ENCODE data around the gene ANXA1.

The ANXA1 gene

GRCh38 chr9:73216100-73216499 lies 64.4 kb downstream of the ANXA1 start:
- Histone ChIP-seq H3K9me3 (no peaks in the 10 kb centered on the region), H3K27me3 (no peaks in the 10 kb centered on the region), H3K4me3 (ENCODE audit: low read depth, low read length) (no peak overlapping the region), H3K36me3 (no peaks in the 10 kb centered on the region), H3K4me1 (no peaks in the 10 kb centered on the region)
- DNase-seq: no peak
- no peak for TF ChIP-seq CTCF (IDR thresholded peaks at IDR 0.05; ENCODE audit: low read depth, low read length)

Measured in BE2C (cell line).